Heart left ventricle (tissue), 16 donors: Measurements from ENCODE around the gene DIDO1. TPM values are rescaled to one million over a fixed set of nuclear protein-coding genes. Genes with fewer than 3 reads are reported as not detected.
A peak's percentile ranks its signal among the peaks of the same experiment; 100 is the strongest.

Experiments
- ATAC-seq, 4 donors: fragments of 200-7000 bp; cut with Tn5 transposase; one replicate each; pipeline ENCODE4 v1.9.1; 2020 to 2022; ENCODE audit warnings: moderate library complexity in 4 of 4, mild to moderate bottlenecking in 3 of 4, moderate number of reproducible peaks in 1 of 4
- DNase-seq, 5 donors: peaks; one replicate each; pipeline ENCODE4 v3.0.0-alpha.2; 2020
- H3K27ac ChIP-seq, 12 donors: fragments of 200-600 bp; sonication (generic) in 4 of 12; one replicate each; pipeline versions ENCODE4 v1.5.0 to v1.8.0; 2016 to 2022; ENCODE audit warnings: mild to moderate bottlenecking in 2 of 12
- H3K27me3 ChIP-seq, 9 donors: fragments of 200-600 bp; sonication (generic) in 2 of 9; one replicate each; pipeline versions ENCODE4 v1.5.1 to v1.8.0; 2016 to 2022; ENCODE audit warnings: mild to moderate bottlenecking in 3 of 9
- H3K36me3 ChIP-seq, 9 donors: fragments of 200-600 bp; sonication (generic) in 2 of 9; one replicate each; pipeline versions ENCODE4 v1.5.0 to v1.8.0; 2018 to 2022; ENCODE audit warnings: mild to moderate bottlenecking in 2 of 9
- H3K4me1 ChIP-seq, 12 donors: fragments of 200-600 bp; sonication (generic) in 4 of 12; one replicate each; pipeline versions ENCODE4 v1.5.0 to v1.8.0; 2016 to 2022; ENCODE audit warnings: mild to moderate bottlenecking in 3 of 12
- H3K4me3 ChIP-seq, 12 donors: fragments of 200-600 bp; sonication (generic) in 4 of 12; one replicate each; pipeline versions ENCODE4 v1.5.0 to v1.8.0; 2017 to 2022; ENCODE audit warnings: mild to moderate bottlenecking in 9 of 12, moderate library complexity in 4 of 12
- H3K9me3 ChIP-seq, 12 donors: fragments of 200-600 bp; sonication (generic) in 4 of 12; one replicate each; pipeline versions ENCODE4 v1.5.0 to v1.8.0; 2016 to 2022; ENCODE audit warnings: mild to moderate bottlenecking in 1 of 12
- POLR2A ChIP-seq, 2 donors: fragments of 450-650 bp; IDR thresholded peaks; one replicate each; pipeline ENCODE4 v1.6.1; 2017; ENCODE audit warnings: antibody characterized with exemption in 2 of 2, mild to moderate bottlenecking in 2 of 2, moderate library complexity in 2 of 2
- WGBS, 4 donors: extraction: QIAGEN DNeasy Blood & Tissue Kit in 2 of 4; methylation state at CpG; one replicate each; pipeline versions ENCODE4 v1.1.5 to v1.1.7; 2013 to 2018; 5-methylcytosine and 5-hydroxymethylcytosine counted together
- intact Hi-C, 10 donors: fragments of 100-400 bp; cut with DNase I; formaldehyde crosslinking; loops; one replicate each; pipeline versions ENCODE4 v1.11.1 to v1.14.2; 2022
- polyA plus RNA-seq, 2 donors: library from polyadenylated mRNA; stranded (reverse); fragments of 200-250 nt; gene quantifications; one replicate each; pipeline ENCODE4 v1.2.3, GENCODE V29; 2013
- total RNA-seq, 9 donors: library from RNA; depleted of rRNA in 2 of 9; stranded (reverse); fragments of >200 nt in 2 of 9; fragmentation: NEBNext Ultra II Directional in 3 of 9; extraction: Animal tissue kit (Norgen Biotek cat#: 25700) in 3 of 9; gene quantifications; one replicate each; pipeline versions ENCODE4 v1.1.0 to v1.2.4, GENCODE V29; 2016 to 2023
- TF ChIP-seq, protein P1 (sequence below), 12 donors: fragments of 200-600 bp; sonication (generic) in 4 of 12; IDR thresholded peaks; one replicate each; pipeline versions ENCODE4 v1.5.0 to v1.8.0; 2018 to 2022; ENCODE audit warnings: antibody characterized with exemption in 12 of 12, mild to moderate bottlenecking in 5 of 12
- donor health status: ischemic (EF 13 %, LVEDD 7.1; RV severe dilation, severe dysfunction).
- donor health status: healthy with polysubstance abuse.
- donor health status: DM: no; HTN: yes; CAD: no.
- donor health status: DM: no; HTN: no; CAD: no.
- donor health status: ischemic (EF 25% LVEDD 6.9; RV normal size, moderate dysfunction).
- donor health status: ischemic (EF 25% LVEDD 5.7; RV mildly dilated, moderate dysfunction).
- donor health status: healthy.
- donor health status: DM: yes; HTN: yes; CAD: no.
- donor health status: ischemic (EF 35%, LVEDD 5.7; RV mildly dilated, moderate dysfunction).
- donor health status: nonischemic (EF 11% LVEDD 7.7; RV severe dilation, severe dysfunction).
- donor health status: DM: yes; HTN: yes; CAD: no.
- donor health status: PGD.
- donor health status: ischemic (EF 29% LVEDD 5.4; RV normal size, mild dysfunction).
- donor health status: nonischemic (EF 23%, LVEDD 6.1; RV moderate dilation, normal function).

Gene DIDO1
- total and polyA plus RNA-seq, 11 donors: 16.5 to 46.2 (median 38.4) TPM

DNA sequence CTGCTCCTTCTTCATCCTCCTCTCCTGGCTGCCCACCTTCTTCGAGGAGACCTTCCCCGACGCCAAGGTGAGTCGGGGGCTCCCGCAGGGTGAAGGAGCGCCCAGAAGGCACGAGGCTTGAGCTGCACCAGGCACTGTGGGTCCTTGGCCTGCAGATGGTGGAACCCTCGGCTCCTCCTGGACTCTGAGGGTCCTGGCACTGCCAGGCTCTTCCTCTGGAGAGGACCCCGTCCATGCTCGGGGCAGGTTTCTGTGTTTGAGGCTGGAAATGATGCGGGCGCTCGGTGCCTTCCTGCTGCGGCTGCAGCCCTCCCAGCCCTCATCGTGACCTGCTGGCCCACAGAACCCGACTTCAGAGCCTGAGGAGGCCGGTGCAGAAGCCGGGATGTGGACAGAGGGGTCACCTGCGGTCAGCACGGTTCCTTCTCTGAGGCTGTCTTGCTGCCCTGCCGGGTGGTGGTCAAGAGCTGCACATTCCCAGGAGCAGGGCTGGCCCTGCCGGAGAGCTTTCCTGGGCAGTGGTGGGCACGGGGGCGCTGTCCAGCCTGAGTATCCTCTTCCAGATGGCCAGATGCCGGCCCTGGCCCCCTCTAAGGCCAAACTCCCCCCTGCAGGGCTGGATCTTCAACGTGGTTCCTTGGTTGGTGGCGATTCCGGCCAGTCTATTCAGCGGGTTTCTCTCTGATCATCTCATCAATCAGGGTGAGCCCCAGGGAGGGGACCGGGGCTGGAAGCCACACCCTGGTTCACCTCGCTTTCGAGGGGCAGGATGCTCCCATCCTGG is 37.5 kb upstream of the DIDO1 start:
- DNase-seq: no peak
- no peaks in the 10 kb centered on the region for H3K9me3 ChIP-seq
- WGBS, 4 donors: 85 to 92% (median 89%) methylated on average over 17 to 32 of the region's 32 CpGs
- no peak overlapping the region for H3K27ac ChIP-seq
- H3K4me3 ChIP-seq: no peak overlapping the region
- ATAC-seq: no peak
- H3K36me3 ChIP-seq: peaks cover 0 to 6% (median 0%) of the 10 kb centered on the region in 9 donors
- peaks cover 0 to 3% (median 0%) of the 10 kb centered on the region in 12 donors for H3K4me1 ChIP-seq
- peaks cover 0 to 7% (median 0%) of the 10 kb centered on the region in 9 donors for H3K27me3 ChIP-seq
- TF ChIP-seq POLR2A (IDR thresholded peaks at IDR 0.05): no peak
- TF ChIP-seq, protein P1, sequence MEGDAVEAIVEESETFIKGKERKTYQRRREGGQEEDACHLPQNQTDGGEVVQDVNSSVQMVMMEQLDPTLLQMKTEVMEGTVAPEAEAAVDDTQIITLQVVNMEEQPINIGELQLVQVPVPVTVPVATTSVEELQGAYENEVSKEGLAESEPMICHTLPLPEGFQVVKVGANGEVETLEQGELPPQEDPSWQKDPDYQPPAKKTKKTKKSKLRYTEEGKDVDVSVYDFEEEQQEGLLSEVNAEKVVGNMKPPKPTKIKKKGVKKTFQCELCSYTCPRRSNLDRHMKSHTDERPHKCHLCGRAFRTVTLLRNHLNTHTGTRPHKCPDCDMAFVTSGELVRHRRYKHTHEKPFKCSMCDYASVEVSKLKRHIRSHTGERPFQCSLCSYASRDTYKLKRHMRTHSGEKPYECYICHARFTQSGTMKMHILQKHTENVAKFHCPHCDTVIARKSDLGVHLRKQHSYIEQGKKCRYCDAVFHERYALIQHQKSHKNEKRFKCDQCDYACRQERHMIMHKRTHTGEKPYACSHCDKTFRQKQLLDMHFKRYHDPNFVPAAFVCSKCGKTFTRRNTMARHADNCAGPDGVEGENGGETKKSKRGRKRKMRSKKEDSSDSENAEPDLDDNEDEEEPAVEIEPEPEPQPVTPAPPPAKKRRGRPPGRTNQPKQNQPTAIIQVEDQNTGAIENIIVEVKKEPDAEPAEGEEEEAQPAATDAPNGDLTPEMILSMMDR (IDR thresholded peaks at IDR 0.05): no peak
- intact Hi-C loops: no loop called here

DNA sequence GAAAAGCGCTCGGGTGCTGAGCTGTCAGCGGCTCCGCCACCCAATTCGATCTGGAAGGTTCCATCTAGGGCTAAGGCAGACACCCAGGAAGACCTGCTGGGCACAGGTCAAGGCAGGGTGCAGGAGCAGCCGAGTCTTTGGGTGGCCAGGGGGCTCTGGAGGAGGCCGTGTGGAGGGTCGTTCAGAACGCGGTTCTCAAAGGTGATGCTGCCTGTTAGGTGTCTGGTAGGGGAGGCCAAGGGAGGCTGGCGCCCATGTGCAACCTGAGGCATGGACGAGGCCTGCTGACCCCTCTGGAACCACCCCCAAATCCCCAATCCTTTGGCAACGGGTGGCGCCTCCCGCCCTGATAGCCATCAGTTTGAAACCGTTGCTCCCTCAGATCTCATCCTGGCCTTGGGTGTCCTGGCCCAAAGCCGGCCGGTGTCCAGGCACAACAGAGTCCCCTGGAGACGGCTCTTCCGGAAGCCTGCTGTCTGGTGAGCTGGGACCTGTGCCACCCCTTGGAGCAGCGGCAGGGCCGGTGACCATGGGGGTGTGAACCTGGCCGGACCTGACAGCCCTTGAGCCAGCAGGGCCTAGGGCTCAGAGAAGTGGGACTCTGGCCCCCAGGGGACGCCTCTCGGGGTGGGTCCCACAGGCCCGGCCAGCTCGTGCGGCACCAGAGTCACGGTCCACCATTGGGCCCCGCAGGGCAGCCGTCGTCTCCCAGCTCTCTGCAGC is 36.7 kb upstream of the DIDO1 start:
- H3K4me3 ChIP-seq: no peak overlapping the region
- H3K27me3 ChIP-seq: peaks cover 0 to 1% (median 0%) of the 10 kb centered on the region in 9 donors
- no peaks in the 10 kb centered on the region for H3K9me3 ChIP-seq
- peaks cover 0 to 3% (median 0%) of the 10 kb centered on the region in 12 donors for H3K4me1 ChIP-seq
- H3K36me3 ChIP-seq: peaks cover 0 to 6% (median 0%) of the 10 kb centered on the region in 9 donors
- no peak for DNase-seq
- intact Hi-C loops: no loop called here
- ATAC-seq: no peak
- TF ChIP-seq, protein P1 (IDR thresholded peaks at IDR 0.05): no peak
- TF ChIP-seq POLR2A (IDR thresholded peaks at IDR 0.05): no peak
- 89 to 92% (median 90%) methylated on average over 26 to 32 of the region's 32 CpGs for WGBS, 4 donors
- H3K27ac ChIP-seq: no peak overlapping the region

DNA sequence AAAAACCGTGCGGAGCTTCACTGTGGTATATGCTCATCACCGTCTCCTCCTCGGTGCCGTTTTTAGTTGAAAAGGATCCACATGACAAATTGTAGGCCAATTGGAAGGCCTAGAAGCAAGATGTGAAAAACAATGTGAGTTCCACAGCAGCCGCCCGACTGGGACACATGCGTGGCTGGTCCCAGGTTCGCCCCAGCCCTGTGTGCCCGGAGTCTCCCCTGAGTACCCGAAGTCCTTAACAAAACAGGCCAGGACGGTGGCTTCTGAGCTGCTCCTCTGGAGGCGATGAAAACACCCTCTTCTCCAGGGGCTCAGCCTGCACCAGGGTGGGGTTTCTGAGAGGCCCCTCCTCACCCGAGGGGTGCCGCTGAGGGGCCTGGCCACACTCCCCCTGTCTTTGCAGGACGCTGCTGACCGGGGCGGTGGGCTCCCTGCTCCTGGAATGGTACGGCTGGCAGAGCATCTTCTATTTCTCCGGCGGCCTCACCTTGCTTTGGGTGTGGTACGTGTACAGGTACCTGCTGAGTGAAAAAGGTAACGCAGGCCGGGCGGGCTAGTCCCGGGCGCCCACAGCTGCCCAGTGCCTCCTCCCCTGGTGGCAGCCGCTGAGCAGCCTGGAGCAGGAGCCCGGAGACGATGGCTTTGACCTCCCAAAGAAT is 36.0 kb upstream of the DIDO1 start:
- DNase-seq: no peak
- Histone ChIP-seq H3K4me3 (no peak overlapping the region), H3K27ac (no peak overlapping the region), H3K4me1 (peaks cover 0 to 3% (median 0%) of the 10 kb centered on the region in 12 donors), H3K27me3 (no peaks in the 10 kb centered on the region), H3K9me3 (no peaks in the 10 kb centered on the region), H3K36me3 (peaks cover 0 to 6% (median 0%) of the 10 kb centered on the region in 9 donors)
- no peak for ATAC-seq
- WGBS, 4 donors: 93 to 96% (median 95%) methylated on average over 29 to 30 of the region's 30 CpGs
- no peak for TF ChIP-seq POLR2A (IDR thresholded peaks at IDR 0.05)
- TF ChIP-seq, protein P1 (IDR thresholded peaks at IDR 0.05): no peak
- intact Hi-C loops: no loop called here

DNA sequence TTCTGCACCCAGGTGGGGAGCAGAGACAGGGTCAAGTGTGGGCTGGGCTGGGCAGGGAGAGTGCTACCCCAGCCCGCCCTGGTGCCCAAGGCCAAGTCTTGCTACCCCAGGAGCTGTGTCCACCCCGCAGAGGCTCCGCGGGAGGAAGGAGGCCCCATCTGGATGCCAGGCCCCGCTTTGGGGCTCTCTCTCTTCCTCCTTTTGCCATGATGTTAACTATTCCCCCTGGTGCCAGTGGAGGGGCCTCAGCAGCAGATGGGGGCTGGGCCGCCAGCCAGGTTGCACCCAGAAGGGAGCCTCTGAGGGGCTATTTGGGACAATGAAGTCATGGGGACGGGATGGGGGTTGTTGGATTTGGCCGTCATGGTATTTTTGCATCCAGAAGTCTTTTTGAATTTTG is 35.5 kb upstream of the DIDO1 start:
- Histone ChIP-seq H3K9me3 (no peaks in the 10 kb centered on the region), H3K36me3 (peaks cover 0 to 6% (median 0%) of the 10 kb centered on the region in 9 donors), H3K4me3 (peak overlapping the region in 1 of 12 donors; percentile 41), H3K27ac (peak overlapping the region in 1 of 12 donors; percentile 44), H3K4me1 (peaks cover 0 to 3% (median 0%) of the 10 kb centered on the region in 12 donors), H3K27me3 (no peaks in the 10 kb centered on the region)
- intact Hi-C loops: no loop called here
- no peak for DNase-seq
- no peak for ATAC-seq
- TF ChIP-seq, protein P1 (IDR thresholded peaks at IDR 0.05): no peak
- TF ChIP-seq POLR2A (IDR thresholded peaks at IDR 0.05): no peak
- WGBS, 4 donors: 92 to 96% (median 94%) methylated on average over 7 to 8 of the region's 8 CpGs
